Activated CD8-positive, alpha-beta T cell treated with anti-CD3 and anti-CD28 coated beads, Interleukin-2, amount 10 ng/mL, durations not matched to agents 7 days and 5 days (primary cell): ENCODE measurements around the gene RNF167. TPM values are rescaled to one million over a fixed set of nuclear protein-coding genes. Genes with fewer than 3 reads are reported as not detected.

Experiments used
- ATAC-seq: fragments of 150-1000 bp; cut with Tn5 transposase; one replicate; pipeline ENCODE4 v1.10.0; 2021; ENCODE audit warnings: moderate library complexity
- CTCF ChIA-PET: fragments of 350-600 bp; sonication (Branson Sonifier 250); formaldehyde crosslinking; loops from one replicate; lab custom pipeline; 2021; ENCODE audit warnings: antibody characterized with exemption; lab: Charles Lee
- POLR2A ChIA-PET: fragments of 350-600 bp; sonication (Branson Sonifier 250); formaldehyde crosslinking; loops from one replicate; lab custom pipeline; 2021; ENCODE audit warnings: antibody characterized with exemption; lab: Charles Lee
- DNase-seq: peaks from one replicate; pipeline ENCODE4 v3.0.0-alpha.2; 2020
- H3K27ac Mint-ChIP-seq: one replicate; pipeline ENCODE4 v1.8.0; 2021; ENCODE audit warnings: mild to moderate bottlenecking, mixed read lengths
- H3K27me3 Mint-ChIP-seq: one replicate; pipeline ENCODE4 v1.8.0; 2021; ENCODE audit warnings: low read depth, mixed read lengths
- H3K36me3 Mint-ChIP-seq: one replicate; pipeline ENCODE4 v1.8.0; 2021; ENCODE audit warnings: low read depth, mixed read lengths
- H3K4me1 Mint-ChIP-seq: one replicate; pipeline ENCODE4 v1.8.0; 2021; ENCODE audit warnings: low read depth, mixed read lengths
- H3K4me3 Mint-ChIP-seq: one replicate; pipeline ENCODE4 v1.8.0; 2021; ENCODE audit warnings: mild to moderate bottlenecking, mixed read lengths
- H3K9me3 Mint-ChIP-seq: one replicate; pipeline ENCODE4 v1.8.0; 2022; ENCODE audit warnings: mixed read lengths; ENCODE audit not compliant: insufficient read depth
- total RNA-seq, 2 experiments: library from RNA; stranded (reverse); gene quantifications; one replicate each; pipeline ENCODE4 v1.2.3, GENCODE V29; 2021

Gene RNF167
- total RNA-seq, 2 experiments from 2014 or later, result 239 to 245 TPM

- Mint-ChIP-seq H3K9me3 (no peaks in the 10 kb centered on the region), H3K4me3 (no peak within 1 kb of the TSS), H3K36me3 (peaks cover 50% of the 10 kb centered on the region), H3K27me3 (no peaks in the 10 kb centered on the region), H3K4me1 (peaks cover 26% of the 10 kb centered on the region), H3K27ac (no peak within 1 kb of the TSS)
- CTCF ChIA-PET, result interaction anchor here (0.6 kb wide), 1 partner anchor 149 kb away, joined by 4 read pairs; no protein-coding TSS in a partner anchor
- POLR2A ChIA-PET, result interaction anchor here (1.6 kb wide), 1 partner anchor 8 kb away, joined by 6 read pairs; no protein-coding TSS in a partner anchor
- no peak for ATAC-seq
- no peak for DNase-seq
These were observed 8.1 kb upstream of the RNF167 start, which contains the start of gene GP1BA for GRCh38 chr17:4931963-4932362. GP1BA (plus strand) TSS chr17:4932277; CDS start chr17:4932605, 328 bp downstream.

DNA sequence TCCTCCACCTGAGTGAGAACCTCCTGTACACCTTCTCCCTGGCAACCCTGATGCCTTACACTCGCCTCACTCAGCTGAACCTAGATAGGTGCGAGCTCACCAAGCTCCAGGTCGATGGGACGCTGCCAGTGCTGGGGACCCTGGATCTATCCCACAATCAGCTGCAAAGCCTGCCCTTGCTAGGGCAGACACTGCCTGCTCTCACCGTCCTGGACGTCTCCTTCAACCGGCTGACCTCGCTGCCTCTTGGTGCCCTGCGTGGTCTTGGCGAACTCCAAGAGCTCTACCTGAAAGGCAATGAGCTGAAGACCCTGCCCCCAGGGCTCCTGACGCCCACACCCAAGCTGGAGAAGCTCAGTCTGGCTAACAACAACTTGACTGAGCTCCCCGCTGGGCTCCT, 7.3 kb upstream of the RNF167 start:
- Mint-ChIP-seq H3K27me3 (no peaks in the 10 kb centered on the region), H3K9me3 (no peaks in the 10 kb centered on the region), H3K27ac (no peak overlapping the region), H3K4me3 (no peak overlapping the region), H3K36me3 (peaks cover 55% of the 10 kb centered on the region), H3K4me1 (peaks cover 34% of the 10 kb centered on the region)
- DNase-seq (no peak), ATAC-seq (no peak)
- CTCF ChIA-PET, result interaction anchor here (0.6 kb wide), 1 partner anchor 150 kb away, joined by 4 read pairs; no protein-coding TSS in a partner anchor
- POLR2A ChIA-PET, result interaction anchor here (0.6 to 1.6 kb wide), 3 partner anchors 8 to 101 kb away, joined by 3 to 6 read pairs (median 3); no protein-coding TSS in a partner anchor

- Mint-ChIP-seq H3K36me3 (peaks cover 60% of the 10 kb centered on the region), H3K4me1 (peaks cover 43% of the 10 kb centered on the region), H3K27ac (peak overlapping the region; percentile 41), H3K9me3 (no peaks in the 10 kb centered on the region), H3K4me3 (no peak overlapping the region), H3K27me3 (no peaks in the 10 kb centered on the region)
- DNase-seq (no peak), ATAC-seq (no peak)
- CTCF ChIA-PET, result interaction anchor here (0.7 to 1.3 kb wide), 3 partner anchors 25 to 34 kb away, joined by 3 to 5 read pairs (median 3); partner anchors contain the start of genes CHRNE and SPAG7
- POLR2A ChIA-PET, result interaction anchor here (1.3 to 1.4 kb wide), 2 partner anchors 9 to 22 kb away, joined by 3 read pairs; no protein-coding TSS in a partner anchor
These were observed 6.4 kb upstream of the RNF167 start for GRCh38 chr17:4933646-4934045.

DNA sequence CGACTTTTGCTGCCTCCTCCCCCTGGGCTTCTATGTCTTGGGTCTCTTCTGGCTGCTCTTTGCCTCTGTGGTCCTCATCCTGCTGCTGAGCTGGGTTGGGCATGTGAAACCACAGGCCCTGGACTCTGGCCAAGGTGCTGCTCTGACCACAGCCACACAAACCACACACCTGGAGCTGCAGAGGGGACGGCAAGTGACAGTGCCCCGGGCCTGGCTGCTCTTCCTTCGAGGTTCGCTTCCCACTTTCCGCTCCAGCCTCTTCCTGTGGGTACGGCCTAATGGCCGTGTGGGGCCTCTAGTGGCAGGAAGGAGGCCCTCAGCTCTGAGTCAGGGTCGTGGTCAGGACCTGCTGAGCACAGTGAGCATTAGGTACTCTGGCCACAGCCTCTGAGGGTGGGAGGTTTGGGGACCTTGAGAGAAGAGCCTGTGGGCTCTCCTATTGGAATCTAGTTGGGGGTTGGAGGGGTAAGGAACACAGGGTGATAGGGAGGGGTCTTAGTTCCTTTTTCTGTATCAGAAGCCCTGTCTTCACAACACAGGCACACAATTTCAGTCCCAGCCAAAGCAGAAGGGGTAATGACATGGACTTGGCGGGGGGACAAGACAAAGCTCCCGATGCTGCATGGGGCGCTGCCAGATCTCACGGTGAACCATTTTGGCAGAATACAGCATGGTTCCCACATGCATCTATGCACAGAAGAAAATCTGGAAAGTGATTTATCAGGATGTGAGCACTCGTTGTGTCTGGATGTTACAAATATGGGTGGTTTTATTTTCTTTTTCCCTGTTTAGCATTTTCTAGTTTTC, 5.7 kb upstream of the RNF167 start:
- peaks cover 61% of the 10 kb centered on the region for H3K36me3 Mint-ChIP-seq
- peak; percentile 20 for ATAC-seq
- H3K27ac Mint-ChIP-seq, result peak overlapping the region; percentile 50
- ChIA-PET CTCF (interaction anchor here (0.7 to 1.3 kb wide), 3 partner anchors 25 to 33 kb away, joined by 3 to 5 read pairs (median 3); partner anchors contain the start of genes CHRNE and SPAG7), POLR2A (interaction anchor here (0.6 to 1.4 kb wide), 3 partner anchors 9 to 21 kb away, joined by 3 to 5 read pairs (median 3); no protein-coding TSS in a partner anchor)
- no peak overlapping the region for H3K4me3 Mint-ChIP-seq
- peaks cover 47% of the 10 kb centered on the region for H3K4me1 Mint-ChIP-seq
- peak; percentile 35 for DNase-seq
- no peaks in the 10 kb centered on the region for H3K27me3 Mint-ChIP-seq
- no peaks in the 10 kb centered on the region for H3K9me3 Mint-ChIP-seq

- Mint-ChIP-seq H3K9me3 (no peaks in the 10 kb centered on the region), H3K27me3 (no peaks in the 10 kb centered on the region), H3K27ac (no peak overlapping the region), H3K4me1 (peaks cover 47% of the 10 kb centered on the region), H3K36me3 (peaks cover 63% of the 10 kb centered on the region), H3K4me3 (no peak overlapping the region)
- CTCF ChIA-PET, result interaction anchor here (2.6 kb wide), 1 partner anchor 26 kb away, joined by 7 read pairs; no protein-coding TSS in a partner anchor
- POLR2A ChIA-PET, result interaction anchor here (1.3 kb wide), 1 partner anchor 12 kb away, joined by 4 read pairs; no protein-coding TSS in a partner anchor
- no peak for DNase-seq
- no peak for ATAC-seq
These were observed 4.4 kb upstream of the RNF167 start for GRCh38 chr17:4935650-4936049.

DNA sequence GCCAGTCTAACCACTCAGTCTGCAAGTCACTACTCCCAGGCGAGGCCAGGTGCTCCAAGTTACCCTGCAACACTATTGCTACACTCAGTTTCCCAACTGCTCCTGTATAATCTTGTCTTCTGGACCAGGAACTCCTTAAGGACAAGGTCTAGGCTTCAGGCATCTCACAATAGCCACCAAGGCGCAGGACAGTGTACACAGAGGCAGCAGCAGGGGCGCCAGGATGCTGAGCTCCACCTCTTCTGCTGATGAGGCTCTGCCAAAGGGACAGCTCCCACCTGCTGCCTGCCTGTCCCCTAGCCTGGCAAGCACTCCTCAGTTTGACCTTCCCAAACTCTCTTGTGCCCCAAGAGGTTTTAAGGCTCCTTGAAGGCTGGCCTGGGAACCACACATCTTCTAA, 3.6 kb upstream of the RNF167 start:
- Mint-ChIP-seq H3K4me3 (no peak overlapping the region), H3K4me1 (peaks cover 47% of the 10 kb centered on the region), H3K27ac (peak overlapping the region; percentile 47), H3K36me3 (peaks cover 64% of the 10 kb centered on the region), H3K9me3 (no peaks in the 10 kb centered on the region), H3K27me3 (no peaks in the 10 kb centered on the region)
- no peak for DNase-seq
- CTCF ChIA-PET, result interaction anchor here (2.6 kb wide), 1 partner anchor 27 kb away, joined by 7 read pairs; no protein-coding TSS in a partner anchor
- POLR2A ChIA-PET, result interaction anchor here (1.3 to 1.5 kb wide), 3 partner anchors 11 to 31 kb away, joined by 3 to 5 read pairs (median 4); partner anchors contain the start of gene SPAG7
- no peak for ATAC-seq

- CTCF ChIA-PET, result interaction anchor here (2.6 kb wide), 1 partner anchor 28 kb away, joined by 7 read pairs; no protein-coding TSS in a partner anchor
- Mint-ChIP-seq H3K27me3 (no peaks in the 10 kb centered on the region), H3K27ac (no peak overlapping the region), H3K36me3 (peaks cover 74% of the 10 kb centered on the region), H3K4me1 (peaks cover 58% of the 10 kb centered on the region), H3K9me3 (no peaks in the 10 kb centered on the region), H3K4me3 (peak overlapping the region; percentile 97)
- POLR2A ChIA-PET, result interaction anchor here (0.9 to 1.5 kb wide), 3 partner anchors 12 to 19 kb away, joined by 3 read pairs; no protein-coding TSS in a partner anchor
- ATAC-seq (no peak), DNase-seq (no peak)
These were observed 2.5 kb upstream of the RNF167 start for GRCh38 chr17:4937553-4937952.

- peaks cover 79% of the 10 kb centered on the region for H3K36me3 Mint-ChIP-seq
- H3K4me3 Mint-ChIP-seq, result peak overlapping the region; percentile 97
- no peaks in the 10 kb centered on the region for H3K9me3 Mint-ChIP-seq
- ATAC-seq (no peak), DNase-seq (no peak)
- CTCF ChIA-PET, result interaction anchor here (3.0 kb wide), 1 partner anchor 29 kb away, joined by 13 read pairs; no protein-coding TSS in a partner anchor
- POLR2A ChIA-PET, result interaction anchor here (0.9 to 1.2 kb wide), 2 partner anchors 12 to 20 kb away, joined by 3 read pairs; no protein-coding TSS in a partner anchor
- H3K27ac Mint-ChIP-seq, result peak overlapping the region; percentile 64
- no peaks in the 10 kb centered on the region for H3K27me3 Mint-ChIP-seq
- peaks cover 63% of the 10 kb centered on the region for H3K4me1 Mint-ChIP-seq
These were observed 2.0 kb upstream of the RNF167 start for GRCh38 chr17:4938069-4938491.

DNA sequence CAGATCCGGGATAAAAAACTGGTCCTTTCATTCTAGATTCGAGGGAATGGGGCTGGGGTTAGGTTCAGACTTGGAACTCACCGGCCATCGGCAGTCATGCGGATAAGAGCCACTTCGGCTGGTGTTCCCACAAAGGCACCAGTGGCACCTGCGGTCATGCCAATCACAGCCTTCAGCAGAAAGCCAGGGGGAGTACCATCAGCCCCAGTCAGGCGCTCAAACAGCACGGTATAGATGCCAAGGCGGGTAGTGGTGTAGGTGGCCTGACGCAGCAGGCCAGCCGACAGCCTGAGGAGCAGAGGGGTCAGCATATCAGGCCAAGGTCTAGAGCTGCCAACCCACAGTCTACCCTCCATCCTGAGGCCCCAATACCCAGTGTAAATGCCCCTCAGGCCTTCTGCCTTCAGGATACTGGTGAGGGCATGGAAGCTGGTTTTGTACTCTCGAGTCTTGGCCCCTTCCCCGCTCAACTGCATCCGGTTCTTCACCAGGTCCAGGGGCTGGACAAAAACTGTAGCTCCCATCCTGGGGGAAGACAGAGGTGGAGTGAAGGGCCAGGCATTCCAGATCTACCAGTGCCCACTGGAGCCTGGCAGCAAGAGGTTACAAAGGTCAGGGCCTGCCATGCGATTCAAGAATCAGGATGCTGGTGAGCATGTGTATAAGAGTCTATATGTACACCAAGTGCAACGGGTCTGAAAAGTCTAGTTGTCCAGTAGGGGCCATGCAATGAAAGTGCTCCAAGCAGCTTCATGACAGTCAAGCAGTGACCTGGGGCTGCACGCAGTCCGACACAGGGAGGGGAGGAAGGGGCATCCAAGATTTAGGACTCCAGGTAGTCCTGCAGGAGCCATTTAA, 1.2 kb upstream of the RNF167 start:
- no peaks in the 10 kb centered on the region for H3K9me3 Mint-ChIP-seq
- H3K36me3 Mint-ChIP-seq, result peaks cover 80% of the 10 kb centered on the region
- H3K27me3 Mint-ChIP-seq, result no peaks in the 10 kb centered on the region
- H3K4me1 Mint-ChIP-seq, result peaks cover 64% of the 10 kb centered on the region
- peak overlapping the region; percentile 97 for H3K4me3 Mint-ChIP-seq
- ATAC-seq (no peak), DNase-seq (no peak)
- H3K27ac Mint-ChIP-seq, result peak overlapping the region; percentile 88
- ChIA-PET POLR2A (interaction anchor here (0.6 to 5.8 kb wide), 12 partner anchors 10 to 229 kb away, joined by 3 to 101 read pairs (median 4); partner anchors contain the start of genes ARRB2, C17orf107, ENO3 and INCA1), CTCF (interaction anchor here (0.8 to 3.4 kb wide), 13 partner anchors 13 to 49 kb away, joined by 3 to 26 read pairs (median 5); partner anchors contain the start of genes CAMTA2, CHRNE, ENO3 and SPAG7)

- POLR2A ChIA-PET, result interaction anchor here (0.6 to 5.8 kb wide), 16 partner anchors 11 to 229 kb away, joined by 3 to 101 read pairs (median 6); partner anchors contain the start of genes ARRB2, C17orf107, CAMTA2 and ENO3
- Mint-ChIP-seq H3K27me3 (no peaks in the 10 kb centered on the region), H3K36me3 (peaks cover 81% of the 10 kb centered on the region), H3K27ac (peak overlapping the region; percentile 88), H3K9me3 (no peaks in the 10 kb centered on the region), H3K4me3 (peak overlapping the region; percentile 97), H3K4me1 (peaks cover 64% of the 10 kb centered on the region)
- CTCF ChIA-PET, result interaction anchor here (0.6 to 3.4 kb wide), 16 partner anchors 12 to 373 kb away, joined by 3 to 26 read pairs (median 4); partner anchors contain the start of genes CAMTA2, CHRNE, ENO3 and SPAG7
- ATAC-seq, result no peak
- no peak for DNase-seq
These were observed 597 bp upstream of the RNF167 start for GRCh38 chr17:4939546-4939795.
